Neural progenitor cell (in vitro differentiated cells): Measurements from ENCODE around the gene PATJ.

ENCODE experiments used
- EZH2 ChIP-seq: fragments of 200-600 bp; sonication (generic); IDR thresholded peaks from 2 replicates; pipeline ENCODE4 v1.6.1; 2017; ENCODE audit warnings: antibody characterized with exemption, mild to moderate bottlenecking, moderate library complexity
- TF ChIP-seq, protein P1 (sequence below): fragments of 200-600 bp; sonication (generic); IDR thresholded peaks from 2 replicates; pipeline ENCODE4 v1.5.1; 2017; ENCODE audit warnings: antibody characterized with exemption, mild to moderate bottlenecking

DNA sequence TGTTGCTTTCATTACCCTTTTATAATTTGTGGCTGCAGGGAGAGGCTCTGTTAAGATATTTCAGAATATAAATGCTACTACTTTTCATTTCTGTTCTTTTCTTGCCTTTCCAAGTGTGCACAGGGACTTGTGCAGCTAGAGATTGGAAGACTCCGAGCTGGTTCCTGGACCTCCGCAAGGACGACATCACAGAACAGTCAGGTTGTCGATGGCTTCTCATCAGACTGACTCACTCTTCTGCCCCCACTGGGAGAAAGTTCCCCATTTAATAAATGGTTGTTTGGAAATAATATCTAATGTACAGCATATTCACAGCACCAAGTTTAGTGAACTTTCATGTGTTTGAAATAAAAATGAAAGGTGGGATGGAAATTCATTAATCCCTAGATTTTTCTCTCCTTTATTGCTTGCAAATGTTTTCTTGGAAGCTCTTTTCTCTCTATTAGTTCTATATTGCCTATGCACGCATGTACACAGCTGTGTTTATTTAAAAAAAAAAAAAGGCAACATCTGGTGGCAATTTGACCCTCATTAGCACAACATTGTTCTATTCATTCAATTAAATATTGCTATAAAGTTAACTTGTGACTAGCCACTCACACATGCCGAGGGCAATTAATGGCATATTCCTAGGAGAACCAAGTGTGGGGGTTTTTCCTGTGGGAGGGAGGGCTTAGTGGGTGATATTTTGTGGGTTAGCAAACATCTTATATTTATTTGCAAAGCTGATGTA is 374.9 kb downstream of the PATJ start:
- TF ChIP-seq, protein P1, sequence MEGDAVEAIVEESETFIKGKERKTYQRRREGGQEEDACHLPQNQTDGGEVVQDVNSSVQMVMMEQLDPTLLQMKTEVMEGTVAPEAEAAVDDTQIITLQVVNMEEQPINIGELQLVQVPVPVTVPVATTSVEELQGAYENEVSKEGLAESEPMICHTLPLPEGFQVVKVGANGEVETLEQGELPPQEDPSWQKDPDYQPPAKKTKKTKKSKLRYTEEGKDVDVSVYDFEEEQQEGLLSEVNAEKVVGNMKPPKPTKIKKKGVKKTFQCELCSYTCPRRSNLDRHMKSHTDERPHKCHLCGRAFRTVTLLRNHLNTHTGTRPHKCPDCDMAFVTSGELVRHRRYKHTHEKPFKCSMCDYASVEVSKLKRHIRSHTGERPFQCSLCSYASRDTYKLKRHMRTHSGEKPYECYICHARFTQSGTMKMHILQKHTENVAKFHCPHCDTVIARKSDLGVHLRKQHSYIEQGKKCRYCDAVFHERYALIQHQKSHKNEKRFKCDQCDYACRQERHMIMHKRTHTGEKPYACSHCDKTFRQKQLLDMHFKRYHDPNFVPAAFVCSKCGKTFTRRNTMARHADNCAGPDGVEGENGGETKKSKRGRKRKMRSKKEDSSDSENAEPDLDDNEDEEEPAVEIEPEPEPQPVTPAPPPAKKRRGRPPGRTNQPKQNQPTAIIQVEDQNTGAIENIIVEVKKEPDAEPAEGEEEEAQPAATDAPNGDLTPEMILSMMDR: no peak
- TF ChIP-seq EZH2: no peak
